NCI-H187 (cell line): Measurements from ENCODE around the gene MAPK1.
"Not testable (repeated sequence)": the region's sequence is repeated elsewhere in the genome, so short reads cannot be mapped to it uniquely, and the experiment has no call there.

Experiments
- DNase-seq, 2 experiments: peaks; one replicate each; lab custom pipeline; 2025; lab: John Stamatoyannopoulos, UW

Gene MAPK1

DNA sequence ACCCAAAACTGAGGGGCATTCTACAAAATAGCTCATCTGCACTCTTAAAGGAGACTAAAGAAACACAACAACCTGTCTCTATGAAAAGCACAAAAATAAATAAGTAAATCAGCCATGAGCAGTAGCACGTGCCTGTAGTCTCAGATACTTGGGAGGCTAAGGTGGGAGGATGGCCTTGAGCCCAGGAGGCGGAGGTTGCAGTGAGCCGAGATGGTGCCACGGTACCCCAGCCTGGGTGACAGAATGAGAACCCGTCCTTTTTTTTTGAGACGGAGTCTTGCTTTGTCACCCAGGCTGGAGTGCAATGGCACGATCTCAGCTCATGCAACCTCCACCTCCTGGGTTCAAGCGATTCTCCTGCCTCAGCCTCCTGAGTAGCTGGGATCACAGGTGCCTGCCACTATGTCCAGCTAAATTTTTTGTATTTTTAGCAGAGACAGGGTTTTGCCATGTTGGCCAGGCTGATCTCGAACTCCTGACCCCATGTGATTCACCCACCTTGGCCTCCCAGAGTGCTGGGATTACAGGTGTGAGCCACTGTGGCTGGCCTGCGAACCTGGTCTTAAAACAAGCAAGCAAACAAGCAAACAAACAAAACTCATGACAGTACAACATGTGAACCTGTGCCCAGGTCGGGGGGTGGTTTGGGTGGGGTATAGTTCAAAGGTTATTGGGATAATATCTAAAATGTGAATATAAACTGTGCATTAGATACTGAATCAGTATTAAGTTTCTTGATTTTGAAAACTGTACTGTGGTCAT is 76.4 kb downstream of the MAPK1 start:
- DNase-seq, result not testable (repeated sequence)

DNA sequence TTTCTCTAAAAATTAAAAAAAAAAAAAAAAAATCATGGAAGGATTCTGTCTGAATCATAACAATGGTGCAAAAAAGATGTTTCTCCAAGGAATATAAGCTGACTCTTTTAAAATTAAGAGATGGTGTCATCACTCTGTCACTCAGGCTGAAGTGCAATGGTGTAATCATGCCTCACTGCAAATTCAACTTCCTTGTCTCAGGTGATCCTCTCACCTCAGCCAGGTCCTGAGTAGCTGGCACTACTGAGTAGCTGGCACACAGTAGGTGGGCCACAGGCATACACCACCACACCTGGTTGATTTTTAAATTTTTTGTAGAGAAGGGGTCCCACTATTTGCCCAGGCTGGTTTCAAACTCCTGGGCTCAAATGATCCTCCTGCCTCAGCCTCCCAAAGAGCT is 77.1 kb downstream of the MAPK1 start:
- no peak for DNase-seq

GRCh38 chr22:21787565-21787964 is 79.9 kb downstream of the MAPK1 start:
- not testable (repeated sequence) for DNase-seq

DNA sequence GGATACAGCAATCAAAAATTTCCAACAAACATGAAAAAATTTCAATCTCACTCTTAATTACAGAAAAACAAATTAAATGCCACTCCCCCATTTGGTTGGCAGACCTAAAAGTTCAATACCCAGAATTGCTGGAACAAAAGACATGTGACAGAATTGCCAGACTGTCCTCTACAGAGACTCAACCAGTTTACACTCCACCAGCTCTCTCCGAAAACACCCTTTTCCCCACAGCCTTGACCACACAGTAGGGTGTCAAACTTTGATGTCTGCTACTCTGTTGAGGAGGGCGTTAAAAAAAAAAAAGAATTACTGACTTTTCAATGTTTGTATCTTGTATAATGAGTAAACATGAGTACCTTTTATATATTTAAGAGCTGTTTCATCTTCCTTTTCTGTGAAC is 87.2 kb downstream of the MAPK1 start:
- no peak for DNase-seq

DNA sequence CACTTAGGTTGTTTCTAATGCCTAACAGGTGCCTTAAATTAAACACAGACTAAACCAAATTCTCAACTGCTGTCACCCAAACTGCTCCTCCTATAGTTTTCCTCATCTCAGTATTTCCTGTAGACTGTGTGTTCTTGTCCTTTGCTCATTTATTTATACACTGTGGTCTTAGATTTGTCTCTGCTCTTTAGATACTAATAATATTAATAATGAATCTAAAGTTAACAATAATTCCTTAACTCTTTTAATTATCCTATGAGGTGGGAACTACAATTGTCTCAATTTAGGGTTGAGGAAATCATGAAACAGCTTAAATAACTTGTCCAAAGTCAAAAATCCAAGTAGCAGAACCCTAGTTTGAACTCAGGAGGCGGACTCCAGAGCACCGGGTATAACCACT is 88.0 kb downstream of the MAPK1 start:
- no peak for DNase-seq

DNA sequence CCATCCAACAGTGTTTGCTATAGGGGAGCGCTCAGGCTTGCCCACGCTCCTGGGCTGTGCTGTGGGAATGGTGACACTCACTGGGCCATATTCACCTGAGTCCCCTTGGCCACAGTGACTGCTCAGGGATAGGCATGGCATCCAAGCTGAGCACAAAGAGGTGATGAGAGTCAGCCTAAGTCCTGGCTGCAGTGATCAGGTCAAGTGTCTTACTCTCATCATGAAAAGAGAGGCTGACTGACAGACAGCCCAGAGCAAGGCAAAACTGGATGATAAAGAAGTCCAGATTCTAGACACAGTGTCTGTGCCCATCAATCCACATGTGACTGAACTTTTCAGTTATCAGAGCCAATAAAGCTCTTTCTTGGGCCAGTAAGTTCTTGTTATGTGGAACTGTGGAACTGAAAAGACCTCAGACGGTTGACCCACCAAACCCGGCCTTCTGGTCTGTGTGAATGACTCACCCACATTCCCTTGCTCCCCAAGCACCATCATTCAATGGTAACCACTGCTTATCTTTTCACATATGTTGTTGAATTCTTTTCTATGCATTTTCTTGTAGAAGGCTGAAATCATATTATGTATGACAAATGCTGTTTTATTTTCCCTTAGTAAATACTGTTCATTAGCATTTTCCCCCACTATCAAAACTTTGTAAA is 88.6 kb downstream of the MAPK1 start:
- no peak for DNase-seq

DNA sequence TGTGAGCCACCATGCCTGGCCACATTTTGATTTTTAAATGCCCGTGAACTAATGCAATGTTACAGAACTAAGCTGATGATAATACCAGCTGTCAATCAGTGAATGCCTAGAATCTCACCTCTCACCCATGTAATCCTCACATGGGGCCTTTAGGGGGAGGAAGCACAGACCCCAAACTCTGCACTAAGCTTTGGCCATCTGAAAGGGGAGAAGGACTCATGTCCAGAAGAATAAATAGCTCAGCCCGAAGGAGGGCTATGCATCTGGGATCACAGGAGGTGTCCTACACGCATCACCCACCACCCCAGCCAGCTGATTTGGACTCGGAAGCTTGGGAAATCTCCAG is 95.8 kb downstream of the MAPK1 start:
- no peak for DNase-seq

GRCh38 chr22:21768435-21768834 is 99.0 kb downstream of the MAPK1 start:
- no peak for DNase-seq

DNA sequence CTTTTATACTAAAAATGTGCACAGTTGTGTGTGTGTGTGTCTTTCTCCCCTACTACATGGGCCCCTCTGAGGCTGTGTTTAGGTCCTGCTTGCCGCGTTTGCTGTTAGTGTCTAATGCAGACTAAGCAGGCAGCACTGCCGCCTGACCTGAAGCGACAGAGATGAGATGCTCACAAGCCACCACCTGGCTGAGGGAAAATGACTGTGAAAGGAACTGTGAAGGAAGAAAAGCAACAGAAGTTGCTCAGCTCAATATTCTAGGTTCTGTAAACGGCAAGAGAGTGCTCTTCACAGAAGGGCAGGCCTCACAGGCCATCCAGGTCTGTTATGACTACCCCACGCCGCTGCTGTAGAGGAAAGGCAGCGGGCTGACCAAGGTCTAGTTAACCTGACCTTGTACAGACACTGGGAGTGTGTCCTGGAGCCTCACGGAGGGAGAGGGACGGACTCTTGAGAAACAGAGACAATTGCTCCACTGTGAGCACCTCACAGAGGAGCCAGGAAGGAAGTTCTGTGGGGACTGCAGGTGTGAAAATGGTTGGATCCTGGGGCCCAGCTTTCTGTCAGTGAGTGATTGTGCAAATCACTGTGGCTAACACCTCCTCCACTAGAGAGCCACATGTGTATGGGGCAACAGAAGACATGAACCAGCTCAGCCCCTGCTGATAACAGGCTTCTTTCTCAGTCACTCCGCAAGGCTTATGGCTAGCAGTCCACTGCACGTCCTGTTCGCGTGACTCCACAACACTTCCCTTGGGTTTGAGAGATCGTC is 100.6 kb downstream of the MAPK1 start:
- DNase-seq, result no peak

GRCh38 chr22:21765909-21766529 is 101.4 kb downstream of the MAPK1 start:
- DNase-seq, result no peak

GRCh38 chr22:21764038-21764804 is 103.2 kb downstream of the MAPK1 start:
- no peak for DNase-seq

GRCh38 chr22:21762712-21763581 is 104.5 kb downstream of the MAPK1 start:
- DNase-seq, result no peak

DNA sequence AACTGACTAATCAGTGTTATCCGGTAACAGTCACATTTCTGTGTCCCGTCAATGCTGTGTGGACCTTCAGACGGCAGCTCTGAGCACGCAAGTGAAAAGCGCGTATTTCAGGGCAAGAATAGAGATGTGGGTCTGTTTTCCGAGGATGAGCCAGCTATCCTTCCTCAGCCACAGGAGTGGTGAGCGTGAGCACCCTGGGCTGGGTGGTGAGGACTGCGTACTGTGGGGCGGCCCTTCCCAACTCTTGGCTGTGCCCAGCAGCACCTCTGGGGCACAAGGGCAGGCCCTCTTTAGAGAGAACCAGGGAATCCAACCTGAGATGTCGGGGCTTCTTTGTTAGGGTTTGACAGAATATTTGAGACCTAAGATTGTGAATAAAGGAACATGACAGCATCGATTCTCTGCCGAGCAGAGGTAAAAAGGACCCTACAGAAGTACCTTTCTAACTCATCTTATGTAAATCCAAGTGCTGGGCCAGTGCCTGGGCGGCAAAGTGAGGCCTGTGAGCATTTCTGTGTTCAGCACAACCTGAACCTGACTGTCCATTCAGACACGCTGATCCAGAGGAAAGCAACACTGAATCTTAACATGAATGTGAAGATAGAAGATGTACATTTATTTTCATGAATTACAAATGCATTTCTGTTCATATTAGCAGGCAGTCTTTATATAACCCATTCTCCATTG is 105.3 kb downstream of the MAPK1 start:
- no peak for DNase-seq

DNA sequence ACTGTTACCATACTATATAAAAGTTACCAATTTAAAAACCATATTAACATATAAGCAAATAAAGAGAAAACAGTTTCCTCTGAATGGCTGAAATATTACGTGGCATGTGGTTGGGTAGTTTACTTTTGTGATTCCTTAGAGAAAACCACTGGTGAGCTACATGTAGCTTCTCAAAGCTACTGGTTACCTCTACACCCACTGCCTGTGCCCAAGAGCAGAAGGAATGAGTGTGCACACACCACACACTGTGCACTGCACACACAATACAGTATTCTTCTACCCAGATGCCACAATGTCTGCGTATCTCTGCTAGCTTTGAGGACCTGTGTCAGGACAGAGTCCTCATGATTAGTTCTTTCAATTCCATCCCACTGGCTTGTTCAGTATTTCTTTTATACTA is 106.4 kb downstream of the MAPK1 start:
- no peak for DNase-seq

GRCh38 chr22:21760640-21761039 is 106.8 kb downstream of the MAPK1 start:
- no peak for DNase-seq

DNA sequence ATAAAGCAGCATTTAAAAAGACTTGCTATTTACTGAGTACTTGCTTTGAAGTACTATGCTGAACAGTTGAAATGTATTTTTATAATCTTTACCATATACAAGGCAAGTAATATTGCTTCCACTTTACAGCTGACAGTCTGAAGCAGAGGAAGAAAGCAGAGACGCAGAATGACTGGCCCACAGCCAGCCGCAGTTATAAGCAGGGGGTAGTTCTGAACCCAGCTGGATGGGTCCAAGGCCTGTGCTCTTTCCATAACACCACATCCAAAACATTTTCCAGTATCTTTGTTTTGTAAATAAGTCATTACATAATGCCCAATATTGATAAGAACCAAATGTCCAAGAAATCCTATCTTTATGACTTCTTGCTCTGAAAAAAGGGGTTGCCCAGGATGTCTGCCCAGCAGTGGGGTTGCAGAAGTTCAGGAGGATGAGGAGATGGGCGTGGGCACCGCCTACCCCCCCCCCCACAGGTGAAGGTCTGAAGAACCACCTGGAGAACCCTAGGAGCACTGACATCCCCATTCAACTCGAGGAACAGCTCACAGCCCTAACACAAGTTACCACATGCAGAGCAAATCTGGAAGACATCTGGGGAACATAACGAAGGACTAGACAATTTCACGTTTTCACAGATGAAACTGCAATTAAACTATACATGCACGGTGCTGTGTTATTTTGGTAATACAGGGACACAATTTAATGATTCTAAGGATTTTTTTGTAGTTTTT is 107.6 kb downstream of the MAPK1 start:
- no peak for DNase-seq

DNA sequence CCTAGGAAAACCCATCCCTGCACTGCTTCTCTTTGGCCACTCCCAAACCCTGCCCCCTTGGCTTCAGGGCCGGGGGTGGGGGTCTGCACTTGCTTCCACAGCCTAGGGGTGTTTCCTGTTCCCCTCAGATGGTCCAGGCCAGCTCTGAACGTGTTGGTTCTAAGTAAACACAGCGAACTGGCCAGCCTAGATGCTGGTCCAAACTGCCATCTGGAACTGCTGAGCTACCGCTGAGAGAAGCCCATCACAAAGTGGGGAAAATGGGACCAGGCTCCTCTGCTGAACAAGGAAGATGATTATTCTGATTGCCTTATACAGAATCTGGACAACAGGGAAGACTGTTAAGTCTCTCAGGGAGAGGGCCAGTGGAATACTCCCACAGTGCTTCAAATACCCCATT is 108.4 kb downstream of the MAPK1 start:
- no peak for DNase-seq

DNA sequence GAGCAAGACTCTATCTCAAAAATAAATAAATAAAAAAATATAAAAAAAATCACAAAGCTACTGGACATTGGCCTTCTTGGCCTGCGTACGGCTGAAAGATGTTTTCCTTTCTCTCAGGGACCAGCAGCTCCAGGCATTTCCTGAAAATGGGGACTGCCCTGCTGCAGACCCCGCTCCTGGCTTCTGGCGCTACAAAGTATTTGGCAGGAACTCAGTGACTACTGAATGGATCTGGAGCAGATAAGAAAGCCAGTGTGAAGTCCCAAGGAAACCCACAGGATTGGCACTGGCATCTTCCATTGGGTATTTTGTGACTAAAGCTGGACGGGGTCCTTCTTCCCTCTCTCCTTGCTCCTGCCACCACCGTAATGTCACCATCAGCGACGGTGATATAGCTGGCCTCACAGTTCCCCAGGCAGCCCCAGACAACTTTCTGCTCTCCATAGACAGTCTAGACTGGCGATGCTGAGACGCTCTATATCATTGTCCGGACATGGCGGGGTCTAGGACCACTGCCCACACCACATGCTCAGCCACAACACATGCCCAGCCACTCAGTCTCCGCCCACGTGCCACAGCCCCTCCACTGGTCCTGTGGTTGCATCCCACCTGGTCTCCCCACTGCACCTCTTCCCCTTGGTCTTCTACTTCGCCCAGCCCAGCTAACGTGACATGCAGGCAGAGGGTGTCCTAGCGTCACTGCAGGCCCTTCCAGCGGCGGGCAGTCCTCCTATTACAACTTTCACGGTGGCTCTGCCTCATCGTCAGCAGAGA is 109.2 kb downstream of the MAPK1 start:
- no peak for DNase-seq

DNA sequence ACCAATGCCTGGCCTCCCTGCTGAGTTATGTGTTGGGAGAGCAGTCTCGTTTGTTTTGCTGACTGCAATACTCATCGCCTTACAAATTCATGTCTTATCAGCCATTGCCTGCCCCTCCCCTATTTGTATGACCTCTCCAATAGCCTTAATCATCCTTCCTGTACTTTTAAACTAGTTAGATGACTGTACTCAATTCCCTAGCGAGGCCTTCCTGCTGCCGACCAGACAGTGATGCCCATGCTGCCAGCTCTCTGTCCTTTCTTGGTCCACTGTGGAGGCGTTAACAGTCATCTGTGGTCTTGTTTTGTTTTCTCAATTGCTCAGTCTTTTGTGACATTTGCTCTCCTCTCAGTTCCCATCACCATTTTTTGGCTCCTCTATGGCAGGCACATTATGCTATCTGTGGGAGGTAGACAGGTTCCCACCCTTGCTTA is 111.6 kb downstream of the MAPK1 start:
- DNase-seq, result no peak
